NCI-H2029 (cell line): Measurements from ENCODE around the gene R3HDM2.

Experiments
- DNase-seq: peaks from one replicate; lab custom pipeline; 2025; lab: John Stamatoyannopoulos, UW

R3HDM2 gene

DNA sequence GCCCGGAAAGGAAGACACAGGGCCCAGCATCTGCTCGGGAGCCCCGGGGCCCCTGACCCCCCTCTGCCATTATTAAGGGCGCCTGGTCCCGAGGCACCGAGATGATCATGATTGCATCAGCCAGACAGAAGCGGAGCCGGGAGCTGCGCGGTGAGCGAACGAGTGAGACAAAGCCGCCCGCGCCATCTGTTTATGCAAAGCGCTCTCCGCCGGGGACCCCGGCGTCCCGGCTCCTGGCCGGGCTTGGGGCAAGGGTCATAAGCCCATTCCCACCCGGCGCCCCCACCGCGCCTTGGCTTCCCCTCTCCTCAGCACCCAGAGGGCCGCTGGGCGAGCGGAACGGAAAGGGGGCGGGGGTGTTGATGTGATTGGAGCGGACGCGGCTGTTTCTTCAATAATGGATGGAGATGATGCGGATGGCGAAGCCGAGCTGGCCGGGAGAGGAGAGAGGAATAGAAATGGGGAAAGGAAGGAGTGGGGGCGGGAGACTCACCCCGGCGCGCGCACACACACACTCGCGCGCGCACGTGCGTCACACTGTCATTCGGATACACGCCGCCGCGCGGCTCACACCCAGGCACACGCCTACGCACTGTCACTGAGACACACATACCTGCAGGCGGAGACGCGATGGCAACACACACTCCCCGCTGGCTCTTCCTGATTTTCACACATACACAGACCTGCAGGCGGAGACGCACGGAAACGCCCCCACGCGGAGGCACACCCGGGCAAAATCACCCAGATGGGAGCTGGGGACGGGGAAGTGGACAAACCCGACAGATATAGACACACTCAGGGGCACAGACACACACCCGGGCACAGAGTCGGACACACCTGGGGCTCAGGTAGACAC lies 190.5 kb downstream of the R3HDM2 start:
- peak; percentile 82 for DNase-seq

DNA sequence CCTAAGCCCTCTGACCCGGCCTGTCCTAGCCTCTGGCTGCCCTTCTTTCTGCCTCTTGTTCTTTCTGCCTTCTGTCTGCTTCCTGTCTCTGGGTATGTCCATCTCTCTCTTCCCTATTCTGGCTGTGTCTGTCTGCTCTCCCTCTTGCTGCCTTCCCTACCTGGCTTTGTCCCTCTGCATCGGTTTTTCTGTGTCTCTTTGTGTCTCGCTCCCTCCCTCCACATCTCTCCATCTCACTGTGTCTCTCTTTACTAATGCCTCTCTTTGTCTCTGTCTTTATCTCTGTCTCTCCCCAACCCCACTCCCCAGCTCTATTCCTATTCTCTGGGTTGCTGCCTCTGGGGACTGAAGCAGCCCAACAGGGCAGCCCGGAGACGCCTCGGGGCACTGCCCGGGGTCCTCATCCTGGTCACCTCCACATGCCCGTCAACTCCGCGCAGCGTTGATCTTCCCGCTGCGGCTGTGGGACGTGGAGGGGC lies 191.2 kb downstream of the R3HDM2 start:
- DNase-seq, result no peak

DNA sequence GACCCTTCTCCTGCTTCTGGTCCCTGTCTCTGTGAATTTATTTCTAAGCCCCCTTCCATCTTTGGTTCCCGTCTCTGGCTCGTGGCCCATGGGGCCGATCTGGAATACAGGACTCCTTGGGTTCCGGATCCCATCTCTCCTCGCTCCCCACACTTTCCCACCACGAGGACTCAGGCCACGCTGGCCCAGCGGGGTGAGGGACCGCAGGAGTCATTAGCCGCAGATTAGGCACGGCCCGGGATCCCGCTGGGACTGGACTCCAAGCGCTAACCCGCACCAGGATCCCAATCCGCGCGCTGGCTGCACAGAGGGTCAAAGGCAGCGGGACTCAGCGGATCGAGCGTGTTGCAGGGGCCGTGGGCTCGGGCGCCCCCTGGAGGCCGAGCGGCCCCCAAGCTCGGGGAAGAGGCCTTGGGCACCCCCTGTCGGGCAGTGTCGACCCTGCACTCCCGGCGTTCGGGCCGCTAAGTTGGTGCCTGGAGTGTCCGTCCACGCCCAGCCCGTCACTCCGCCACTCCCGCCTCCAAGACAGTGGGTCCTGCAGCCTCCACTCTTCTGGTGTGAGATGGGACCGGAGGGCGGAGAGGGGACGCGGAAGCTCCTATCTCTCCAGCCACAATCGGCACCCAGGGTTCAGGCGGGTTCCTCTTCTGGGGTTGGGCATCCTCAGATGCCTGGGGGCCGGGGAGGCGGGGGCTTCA lies 191.8 kb downstream of the R3HDM2 start:
- peak; percentile 83 for DNase-seq

DNA sequence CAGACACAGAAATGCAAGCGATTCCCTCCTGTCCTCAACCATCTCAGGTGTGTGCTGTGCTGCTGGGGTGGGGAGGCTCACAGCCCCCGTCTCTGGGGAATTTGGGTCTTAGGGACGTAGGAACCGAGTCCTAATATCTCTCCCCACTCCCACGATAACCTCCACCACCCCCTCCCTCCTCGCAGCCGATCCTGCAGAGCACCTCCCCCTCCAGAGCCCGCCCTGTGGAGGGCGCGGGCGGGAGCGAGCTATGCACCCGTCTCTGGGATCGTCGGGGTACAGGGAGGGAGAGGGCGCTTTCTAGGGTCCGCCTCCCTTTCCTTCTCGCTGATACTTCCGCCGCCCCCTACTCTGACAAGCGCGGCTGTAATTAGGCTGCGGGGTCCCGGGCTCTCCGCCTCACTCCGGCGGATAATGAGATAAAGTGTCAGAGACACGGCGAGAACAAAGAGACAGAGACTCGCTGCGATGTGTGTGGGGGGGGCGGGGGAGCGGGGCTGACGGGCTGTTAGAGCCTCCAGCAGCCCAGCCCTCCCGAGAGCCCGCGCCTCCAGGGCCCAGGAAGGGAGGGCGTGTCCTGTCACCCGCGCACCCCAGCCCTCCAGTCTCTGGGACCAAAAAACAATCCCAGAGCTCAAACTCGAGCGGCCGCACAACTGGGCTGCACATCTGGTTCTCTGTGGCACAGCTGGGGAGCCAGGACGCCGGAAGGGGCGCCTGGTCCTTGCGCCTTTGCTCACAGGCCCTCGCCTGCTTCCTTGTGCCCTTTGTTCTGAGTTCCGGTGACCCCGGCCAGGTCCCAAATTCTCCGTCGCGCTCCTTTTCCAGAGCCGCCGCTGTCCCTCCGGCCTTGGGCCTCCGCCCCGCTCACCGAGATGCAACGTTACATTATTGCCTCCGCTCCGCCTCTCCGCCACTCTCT lies 192.7 kb downstream of the R3HDM2 start:
- DNase-seq, result peak; percentile 23

DNA sequence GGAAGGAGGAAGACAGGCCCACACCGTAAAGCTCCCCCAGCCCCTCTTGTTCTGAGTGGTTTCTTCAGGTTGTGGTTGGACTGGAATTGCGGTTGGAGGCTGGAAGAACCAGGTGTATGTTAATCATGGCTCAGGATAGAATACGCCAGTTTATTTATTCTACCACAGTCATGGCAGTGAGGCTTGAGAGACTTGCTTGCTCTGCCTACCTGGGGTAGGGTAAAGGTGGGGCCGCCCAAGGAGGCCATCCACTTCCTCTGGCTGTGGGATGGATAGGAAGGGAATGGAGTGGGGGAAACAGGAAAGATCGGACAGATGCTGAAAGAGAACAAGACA lies 193.3 kb downstream of the R3HDM2 start:
- peak; percentile 59 for DNase-seq

DNA sequence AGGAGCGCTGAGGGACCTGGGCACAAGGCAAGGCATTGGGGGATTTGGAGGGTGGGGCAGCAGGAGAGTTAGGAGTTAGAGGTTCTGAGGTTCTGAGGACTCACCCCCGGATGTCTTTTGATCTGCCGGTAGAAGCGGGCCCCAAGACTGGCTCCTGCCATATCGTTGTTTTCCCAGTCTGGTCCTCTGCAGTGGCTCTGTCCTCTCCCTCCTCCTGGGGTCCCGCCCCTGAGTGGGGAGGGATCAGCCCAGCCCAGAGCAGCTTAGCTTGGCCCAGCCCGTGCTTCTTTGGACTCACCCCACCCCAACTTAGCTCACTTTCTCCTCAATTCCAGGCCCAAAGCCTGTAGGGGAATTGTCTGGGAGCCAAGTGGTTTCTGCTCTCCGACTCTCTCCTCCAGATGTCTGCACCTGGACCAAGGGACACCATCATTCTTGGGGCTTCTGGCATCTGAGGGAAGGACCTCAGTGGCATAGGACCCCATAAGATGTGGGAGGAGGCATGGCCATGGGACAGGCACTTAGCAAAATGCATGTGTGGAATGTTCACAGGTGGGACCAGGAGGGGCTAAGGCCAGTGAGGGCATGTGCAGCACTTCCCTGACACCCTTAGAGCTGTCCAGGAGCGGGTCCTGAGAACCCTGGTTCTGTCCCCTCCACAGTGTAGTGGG lies 193.8 kb downstream of the R3HDM2 start:
- DNase-seq, result no peak

DNA sequence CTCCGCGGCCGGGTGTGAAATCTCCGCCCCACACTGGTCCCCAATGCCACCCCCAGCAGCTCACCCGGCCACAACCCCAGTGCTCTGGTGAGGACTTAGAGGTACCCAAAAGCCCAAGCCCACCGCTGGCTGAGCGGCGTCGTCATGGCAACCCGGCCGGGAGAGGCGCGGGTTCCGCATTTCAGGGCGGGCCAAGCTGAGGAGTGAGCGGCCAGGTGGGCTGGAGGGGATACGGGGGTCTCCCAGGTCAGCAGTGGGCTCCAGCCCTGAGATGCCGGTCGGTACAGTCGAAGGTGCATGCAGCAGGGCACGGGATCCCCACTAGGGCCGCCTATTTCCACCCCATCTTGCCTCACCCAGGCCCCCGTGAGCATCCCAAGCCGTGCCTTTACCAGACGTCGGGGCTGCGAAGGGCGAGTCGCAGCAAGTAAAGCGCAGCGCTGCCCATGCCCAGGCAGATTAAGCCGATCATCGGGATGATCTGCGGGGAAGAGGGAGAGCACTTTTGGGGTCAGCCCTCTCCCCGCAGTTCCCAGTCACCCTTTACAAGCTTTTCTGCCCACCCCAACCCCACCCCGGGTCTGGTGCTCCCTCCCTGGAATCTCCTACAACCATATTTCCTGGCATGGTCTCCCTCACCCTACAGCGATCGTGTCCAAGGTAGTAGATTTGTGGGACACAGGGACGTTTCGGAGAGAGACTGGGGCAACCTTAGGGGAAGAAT lies 194.5 kb downstream of the R3HDM2 start:
- DNase-seq, result no peak

DNA sequence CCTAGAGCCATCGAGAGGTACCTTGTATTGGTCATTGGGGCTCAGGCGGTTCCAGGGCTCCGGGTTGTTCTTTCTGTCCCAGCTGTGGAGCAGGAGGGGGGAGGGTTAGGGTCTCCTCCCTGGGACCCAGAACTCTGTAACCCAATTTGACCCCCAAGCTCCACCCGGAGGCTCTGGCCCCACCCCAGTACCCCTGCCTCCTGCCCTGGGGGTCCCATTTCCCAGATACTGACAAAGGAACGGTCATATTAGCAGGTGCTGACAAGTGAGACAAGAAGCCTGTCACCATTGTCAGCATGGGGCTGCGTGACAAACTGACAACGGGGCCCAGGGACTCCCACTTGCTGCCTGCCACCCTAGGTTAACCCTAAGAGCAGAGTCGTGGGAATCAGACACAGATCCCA lies 195.1 kb downstream of the R3HDM2 start:
- DNase-seq, result no peak

DNA sequence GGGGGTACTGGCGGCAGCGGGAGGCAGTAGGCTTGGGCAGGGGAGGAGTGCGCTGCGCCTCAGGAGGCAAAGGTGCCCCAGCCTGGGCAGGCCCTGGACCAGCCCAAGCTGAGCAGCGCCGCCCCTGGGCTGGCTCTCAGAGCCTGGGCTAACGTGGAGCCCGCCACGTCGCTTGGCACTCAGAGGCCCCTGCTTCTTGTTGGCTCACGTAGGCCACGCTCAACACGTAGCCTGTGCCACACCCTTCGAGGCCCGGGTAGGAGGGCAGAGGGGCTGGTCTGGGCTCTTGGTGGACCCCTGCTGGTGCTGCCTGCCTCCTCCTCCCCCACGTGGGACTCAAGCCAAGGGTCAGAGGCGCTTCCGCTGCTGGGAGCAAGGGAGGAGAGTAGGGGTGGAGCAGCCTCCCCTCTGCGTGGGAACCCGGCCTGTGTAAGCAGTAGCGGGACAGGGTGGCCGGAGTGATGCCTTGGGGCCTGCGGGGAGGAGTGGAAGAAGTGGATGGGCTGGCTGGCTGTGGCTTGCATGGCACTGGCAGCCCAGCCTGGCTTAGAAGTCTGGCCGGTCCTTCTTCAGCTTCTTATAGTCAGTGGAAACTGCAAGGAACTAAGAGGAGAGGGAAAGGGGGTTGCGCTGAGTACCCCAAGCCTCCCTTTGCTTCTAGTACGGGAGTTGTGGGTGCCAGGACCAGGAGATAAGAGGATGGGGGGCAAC lies 195.7 kb downstream of the R3HDM2 start:
- DNase-seq, result peak; percentile 56

DNA sequence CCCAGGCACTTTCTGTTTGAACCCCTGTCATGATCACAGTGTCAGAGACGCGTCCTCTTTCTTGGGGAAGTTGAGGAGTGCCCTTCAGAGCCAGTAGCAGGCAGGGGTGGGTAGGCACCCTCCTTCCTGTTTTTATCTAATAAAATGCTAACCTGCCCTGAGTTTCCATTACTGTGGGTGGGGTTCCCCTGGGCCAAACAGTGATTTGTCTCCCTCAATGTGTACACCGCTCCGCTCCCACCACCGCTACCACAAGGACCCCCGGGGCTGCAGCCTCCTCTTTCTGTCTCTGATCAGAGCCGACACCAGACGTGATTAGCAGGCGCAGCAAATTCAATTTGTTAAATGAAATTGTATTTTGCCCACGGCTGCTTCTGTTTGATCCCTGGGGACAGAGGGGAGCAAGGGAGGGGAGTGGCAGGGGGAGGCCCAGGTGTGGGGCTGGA lies 196.2 kb downstream of the R3HDM2 start:
- no peak for DNase-seq

DNA sequence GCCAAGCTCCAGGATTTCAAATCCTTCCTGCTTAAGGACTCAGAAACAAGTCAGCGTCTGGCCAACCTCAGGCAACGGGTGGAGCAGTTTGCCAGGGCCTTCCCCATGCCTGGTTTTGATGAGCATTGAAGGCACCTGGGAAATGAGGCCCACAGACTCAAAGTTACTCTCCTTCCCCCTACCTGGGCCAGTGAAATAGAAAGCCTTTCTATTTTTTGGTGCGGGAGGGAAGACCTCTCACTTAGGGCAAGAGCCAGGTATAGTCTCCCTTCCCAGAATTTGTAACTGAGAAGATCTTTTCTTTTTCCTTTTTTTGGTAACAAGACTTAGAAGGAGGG lies 196.6 kb downstream of the R3HDM2 start:
- DNase-seq, result no peak

DNA sequence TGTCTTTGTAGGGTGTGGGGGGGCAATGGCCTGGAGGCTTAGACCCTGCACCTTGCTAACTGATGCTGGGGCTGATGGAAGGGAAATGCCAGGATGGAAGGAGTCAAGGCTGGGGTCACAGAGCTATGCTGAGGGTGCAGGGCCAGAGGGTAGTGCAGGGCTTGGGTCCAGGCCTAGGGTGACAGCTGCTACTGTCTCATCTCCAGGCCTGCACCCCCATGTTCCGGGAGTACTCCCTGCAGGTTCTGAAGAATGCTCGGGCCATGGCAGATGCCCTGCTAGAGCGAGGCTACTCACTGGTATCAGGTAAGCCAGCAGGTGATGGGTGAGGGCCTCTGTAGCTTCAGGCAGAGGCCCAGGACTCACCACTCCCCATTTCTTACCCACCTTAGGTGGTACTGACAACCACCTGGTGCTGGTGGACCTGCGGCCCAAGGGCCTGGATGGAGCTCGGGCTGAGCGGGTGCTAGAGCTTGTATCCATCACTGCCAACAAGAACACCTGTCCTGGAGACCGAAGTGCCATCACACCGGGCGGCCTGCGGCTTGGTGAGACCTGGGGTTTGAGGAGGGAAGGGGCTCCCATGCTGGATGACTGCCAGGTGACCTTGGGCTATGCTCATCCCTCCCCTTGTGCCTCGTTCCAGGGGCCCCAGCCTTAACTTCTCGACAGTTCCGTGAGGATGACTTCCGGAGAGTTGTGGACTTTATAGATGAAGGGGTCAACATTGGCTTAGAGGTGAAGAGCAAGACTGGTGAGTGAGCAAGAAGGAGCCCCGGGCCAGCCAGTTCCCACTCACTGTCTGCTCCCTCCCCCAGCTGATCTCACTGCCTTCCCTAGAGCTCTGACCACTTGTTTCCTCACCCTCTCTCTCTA lies 197.2 kb downstream of the R3HDM2 start:
- DNase-seq, result no peak

DNA sequence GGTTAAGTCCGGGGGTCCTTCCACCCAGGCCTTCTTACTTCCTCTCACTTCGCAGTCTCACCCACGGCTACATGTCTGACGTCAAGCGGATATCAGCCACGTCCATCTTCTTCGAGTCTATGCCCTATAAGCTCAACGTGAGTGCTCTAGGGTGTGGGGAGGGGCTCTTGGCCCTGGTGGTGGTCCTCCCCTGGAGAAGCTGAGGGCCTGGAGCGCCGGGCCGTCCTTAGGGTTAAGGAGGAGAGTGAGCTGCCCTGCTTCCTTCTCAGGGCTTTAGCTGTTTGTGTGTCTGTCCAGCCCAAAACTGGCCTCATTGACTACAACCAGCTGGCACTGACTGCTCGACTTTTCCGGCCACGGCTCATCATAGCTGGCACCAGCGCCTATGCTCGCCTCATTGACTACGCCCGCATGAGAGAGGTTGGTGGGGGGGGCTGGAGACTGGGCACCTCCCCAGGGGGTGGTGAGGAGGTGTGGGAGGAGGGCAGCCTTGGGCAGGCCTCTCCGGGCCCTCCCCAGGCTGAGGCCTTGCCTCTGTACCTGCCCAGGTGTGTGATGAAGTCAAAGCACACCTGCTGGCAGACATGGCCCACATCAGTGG lies 198.6 kb downstream of the R3HDM2 start:
- DNase-seq, result no peak

DNA sequence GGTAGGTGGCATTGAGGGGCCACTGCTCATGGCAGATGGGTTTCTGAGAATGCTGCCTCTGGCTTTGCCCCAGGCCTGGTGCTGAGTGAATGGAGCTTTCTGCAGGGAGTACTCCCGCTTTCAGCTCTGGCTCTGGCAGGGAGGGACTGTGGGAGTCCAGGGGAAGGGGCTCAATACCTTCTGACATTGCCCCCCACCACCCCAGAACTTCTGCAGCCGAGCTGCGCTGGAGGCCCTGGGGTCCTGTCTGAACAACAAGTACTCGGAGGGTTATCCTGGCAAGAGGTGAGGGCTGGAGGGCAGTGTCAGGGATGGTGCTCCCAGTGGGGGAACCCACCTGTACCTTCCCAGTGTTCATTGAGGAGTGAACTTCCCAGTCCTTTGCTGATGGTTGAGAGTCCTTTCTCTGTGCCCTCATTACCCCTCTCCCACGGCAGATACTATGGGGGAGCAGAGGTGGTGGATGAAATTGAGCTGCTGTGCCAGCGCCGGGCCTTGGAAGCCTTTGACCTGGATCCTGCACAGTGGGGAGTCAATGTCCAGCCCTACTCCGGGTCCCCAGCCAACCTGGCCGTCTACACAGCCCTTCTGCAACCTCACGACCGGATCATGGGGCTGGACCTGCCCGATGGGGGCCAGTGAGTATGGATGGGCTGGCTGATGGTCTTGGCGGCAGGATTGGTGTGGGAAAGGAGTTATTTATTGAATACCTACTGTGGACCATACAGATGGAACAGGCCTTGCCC lies 199.4 kb downstream of the R3HDM2 start:
- DNase-seq, result no peak

DNA sequence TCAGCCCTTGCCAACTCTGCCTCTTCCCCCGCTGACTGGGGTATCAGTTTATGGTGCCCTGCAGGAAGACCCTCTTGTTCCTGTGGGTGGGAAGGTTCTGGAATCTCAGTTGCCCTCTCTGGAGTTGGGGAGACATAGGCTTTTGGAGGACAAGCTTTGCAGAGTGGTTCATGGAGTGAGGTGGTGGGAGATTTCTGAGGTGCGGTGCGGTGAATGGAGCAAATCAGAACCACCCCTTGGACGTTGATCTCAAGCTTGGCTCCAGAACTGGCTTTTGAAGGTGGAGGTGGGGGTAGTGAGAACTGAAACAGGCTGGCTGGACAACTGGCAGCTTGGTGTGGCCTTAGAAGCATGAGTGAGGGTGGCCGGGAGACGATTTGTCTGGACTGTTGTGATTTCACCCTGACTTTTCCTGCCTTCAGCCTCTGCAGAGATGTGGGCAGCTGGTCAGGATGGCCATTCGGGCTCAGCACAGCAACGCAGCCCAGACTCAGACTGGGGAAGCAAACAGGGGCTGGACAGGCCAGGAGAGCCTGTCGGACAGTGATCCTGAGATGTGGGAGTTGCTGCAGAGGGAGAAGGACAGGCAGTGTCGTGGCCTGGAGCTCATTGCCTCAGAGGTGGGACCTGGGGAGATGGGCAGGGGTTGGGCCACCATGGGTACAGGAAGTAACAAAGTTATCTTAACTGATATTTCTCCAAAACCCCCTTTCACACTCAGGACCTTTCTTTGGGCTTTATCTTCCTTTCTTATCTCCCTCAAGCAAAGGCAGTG lies 200.3 kb downstream of the R3HDM2 start:
- no peak for DNase-seq

DNA sequence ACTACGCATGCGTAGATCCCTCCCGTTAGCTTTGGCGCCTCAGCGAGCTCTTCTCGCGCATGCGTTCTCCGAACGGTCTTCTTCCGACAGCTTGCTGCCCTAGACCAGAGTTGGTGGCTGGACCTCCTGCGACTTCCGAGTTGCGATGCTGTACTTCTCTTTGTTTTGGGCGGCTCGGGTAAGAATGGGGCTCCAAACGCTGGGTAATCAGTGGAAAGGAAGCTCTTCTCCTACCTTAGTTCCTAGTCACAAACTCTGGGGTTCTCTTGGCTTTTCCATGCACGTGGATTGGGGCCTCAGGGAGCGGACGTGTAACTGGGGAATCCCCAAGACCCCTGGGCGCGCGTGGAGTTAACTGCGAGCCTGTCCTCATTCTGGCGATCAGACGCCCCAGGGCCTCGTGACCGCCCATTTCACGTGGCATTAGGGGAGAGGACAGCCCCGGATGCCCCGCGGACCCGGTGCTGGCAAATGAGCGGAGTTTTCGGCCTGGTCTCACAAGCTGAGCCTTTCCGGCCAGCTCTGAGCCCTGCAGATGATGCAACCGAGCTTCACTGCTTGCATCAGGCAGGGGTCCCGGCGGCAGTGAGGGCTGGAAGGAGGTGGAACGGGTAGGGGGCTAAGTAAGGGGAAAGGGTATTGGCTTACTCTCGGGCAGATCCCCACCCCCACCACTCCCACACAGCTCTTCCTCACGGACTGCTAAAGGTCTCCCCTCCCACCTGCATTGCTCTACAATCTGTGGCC lies 201.0 kb downstream of the R3HDM2 start, which contains the start of gene SHMT2:
SHMT2 (plus strand) TSS at position 78 of the 747 bp plus-strand sequence; CDS start at position 146, 68 bp downstream.
- DNase-seq, result peak; percentile 97
